HepG2 (cell line): ENCODE results near the gene MRPL10. TPM values are rescaled to one million over a fixed set of nuclear protein-coding genes. Genes with fewer than 3 reads are reported as not detected.

ENCODE experiments used
- ATAC-seq: fragments of 200-7000 bp; cut with Tn5 transposase; 3 replicates; pipeline ENCODE4 v1.9.1; 2020; ENCODE audit warnings: mild to moderate bottlenecking, moderate library complexity
- BruUV-seq: library from RNA; stranded (reverse); fragments of 400-500 nt; replicated peaks from 2 replicates; lab custom pipeline; 2021; lab: Mats Ljungman, UMichigan
- CTCF ChIA-PET: fragments of 300-600 bp; formaldehyde crosslinking; extraction: SDS; loops from one replicate; lab custom pipeline; 2021; ENCODE audit warnings: low total read pairs, inconsistent platforms, low intra/inter-chr PET ratio; lab: Yijun Ruan, JAX
- POLR2A ChIA-PET: fragments of 350-600 bp; sonication (Branson Sonifier 250); formaldehyde crosslinking; loops from one replicate; lab custom pipeline; 2020; ENCODE audit warnings: antibody characterized with exemption, inconsistent platforms; lab: Yijun Ruan, JAX
- DNase-seq: peaks from one replicate; pipeline ENCODE4 v3.0.0-alpha.2; 2015; ENCODE audit warnings: low spot score
- FAIRE-seq: peaks from 3 replicates; lab custom pipeline; 2011; peaks lifted over from hg19 to GRCh38; lab: Jason Lieb, UNC
- H2AFZ ChIP-seq: one replicate; pipeline ENCODE4 v1.6.1; 2011; ENCODE audit warnings: low read length, inconsistent platforms
- H3K27ac ChIP-seq: fragments of 300-600 bp; 3 replicates; pipeline ENCODE4 v1.8.0; 2011; ENCODE audit warnings: mixed run types, mild to moderate bottlenecking, mixed read lengths, low read length, inconsistent platforms; ENCODE audit not compliant: insufficient read depth; ENCODE audit errors: extremely low read length
- H3K27me3 ChIP-seq, 2 experiments: fragments of 200-600 bp in 1 of 2; 2 replicates in 1 of 2; 3 replicates in 1 of 2; pipeline versions ENCODE4 v1.6.0 to v1.8.0; 2011; ENCODE audit warnings: low read length in 2 of 2, mild to moderate bottlenecking in 2 of 2, moderate library complexity in 2 of 2, inconsistent platforms in 1 of 2; ENCODE audit not compliant: insufficient read depth in 2 of 2, control insufficient read depth in 1 of 2
- H3K36me3 ChIP-seq, 2 experiments: fragments of 200-600 bp in 1 of 2; replicated peaks in 1 of 2; 2 replicates in 1 of 2; 3 replicates in 1 of 2; pipeline versions ENCODE4 v1.5.1 to v1.8.0; 2011; ENCODE audit warnings: low read length in 2 of 2, inconsistent platforms in 1 of 2; ENCODE audit not compliant: insufficient read depth in 2 of 2, control insufficient read depth in 1 of 2
- H3K4me1 ChIP-seq: 2 replicates; pipeline ENCODE4 v1.5.1; 2012; ENCODE audit warnings: low read length, inconsistent platforms; ENCODE audit not compliant: insufficient read depth
- H3K4me2 ChIP-seq: 2 replicates; pipeline ENCODE4 v1.6.0; 2011; ENCODE audit warnings: low read depth, low read length, inconsistent platforms
- H3K4me3 ChIP-seq, 3 experiments: fragments of 200-600 bp in 1 of 3; sonication (generic), shearing (Covaris generic) in 1 of 3; replicated peaks in 1 of 3; 2 replicates each; pipeline ENCODE4 v1.5.1; 2011 to 2016; ENCODE audit warnings: low read length in 3 of 3, inconsistent platforms in 2 of 3, low read depth in 2 of 3, mild to moderate bottlenecking in 2 of 3, control low read depth in 1 of 3, mixed read lengths in 1 of 3; ENCODE audit not compliant: insufficient read depth in 1 of 3
- H3K79me2 ChIP-seq: one replicate; pipeline ENCODE4 v1.6.1; 2011; ENCODE audit warnings: low read length, inconsistent platforms; ENCODE audit not compliant: insufficient read depth
- H3K9ac ChIP-seq: 2 replicates; pipeline ENCODE4 v1.6.0; 2011; ENCODE audit warnings: mild to moderate bottlenecking, low read depth, low read length, inconsistent platforms; ENCODE audit not compliant: insufficient read depth
- H3K9me3 ChIP-seq: 2 replicates; pipeline ENCODE4 v1.5.1; 2012; ENCODE audit warnings: mild to moderate bottlenecking, low read length
- H4K20me1 ChIP-seq: 2 replicates; pipeline ENCODE4 v1.6.0; 2011; ENCODE audit warnings: inconsistent platforms, mild to moderate bottlenecking, low read length, moderate library complexity; ENCODE audit not compliant: insufficient read depth
- ADNP ChIP-seq: sonication (generic); formaldehyde crosslinking; IDR thresholded peaks from 2 replicates; pipeline ENCODE4 v1.4.0; 2020; ENCODE audit warnings: missing genetic modification reagents
- ARNTL ChIP-seq: sonication (generic); formaldehyde crosslinking; IDR thresholded peaks from 2 replicates; pipeline ENCODE4 v1.4.0; 2020; ENCODE audit warnings: mild to moderate bottlenecking, missing genetic modification reagents
- EED ChIP-seq: sonication (generic); formaldehyde crosslinking; IDR thresholded peaks from 2 replicates; pipeline ENCODE4 v1.5.0; 2020; ENCODE audit warnings: mild to moderate bottlenecking, missing genetic modification reagents
- HINFP ChIP-seq: sonication (generic); formaldehyde crosslinking; IDR thresholded peaks from 2 replicates; pipeline ENCODE4 v1.4.0; 2020; ENCODE audit warnings: low read depth, mild to moderate bottlenecking, missing genetic modification reagents
- HMG20A ChIP-seq: IDR thresholded peaks from 2 replicates; pipeline ENCODE4 v1.6.1; 2016; ENCODE audit warnings: borderline replicate concordance
- HMGA1 ChIP-seq: sonication (generic); formaldehyde crosslinking; conservative IDR thresholded peaks from 2 replicates; pipeline ENCODE4 v1.4.0; 2020; ENCODE audit warnings: missing genetic modification reagents
- KLF15 ChIP-seq: sonication (generic); formaldehyde crosslinking; IDR thresholded peaks from 2 replicates; pipeline ENCODE4 v1.8.1; 2023; ENCODE audit warnings: borderline replicate concordance, mild to moderate bottlenecking, inconsistent platforms, missing genetic modification reagents, mixed read lengths
- NR3C1 ChIP-seq: sonication (generic); formaldehyde crosslinking; IDR thresholded peaks from 2 replicates; pipeline ENCODE4 v1.4.0; 2020; ENCODE audit warnings: missing genetic modification reagents
- PCBP1 ChIP-seq: fragments of 200-400 bp; formaldehyde crosslinking; IDR thresholded peaks from 2 replicates; pipeline ENCODE4 v1.6.1; 2017; ENCODE audit warnings: mild to moderate bottlenecking, low read depth, low read length, borderline replicate concordance
- SNAPC2 ChIP-seq: sonication (generic); formaldehyde crosslinking; IDR thresholded peaks from 2 replicates; pipeline ENCODE4 v1.8.1; 2022; ENCODE audit warnings: mild to moderate bottlenecking, missing genetic modification reagents
- SRSF9 ChIP-seq: fragments of 200-400 bp; formaldehyde crosslinking; IDR thresholded peaks from 2 replicates; pipeline ENCODE4 v1.6.1; 2018; ENCODE audit warnings: borderline replicate concordance, mild to moderate bottlenecking, low read depth, low read length; ENCODE audit not compliant: insufficient read depth, poor library complexity, severe bottlenecking
- SUZ12 ChIP-seq: fragments of 150-350 bp; IDR thresholded peaks from 2 replicates; pipeline ENCODE4 v1.6.1; 2014; ENCODE audit warnings: low read depth, low read length
- TBL1XR1 ChIP-seq: fragments of 150-350 bp; IDR thresholded peaks from 2 replicates; pipeline ENCODE4 v1.6.1; 2014; ENCODE audit warnings: borderline replicate concordance, low read length; ENCODE audit not compliant: partially characterized antibody
- TGIF2 ChIP-seq: IDR thresholded peaks from 2 replicates; pipeline ENCODE4 v1.6.1; 2016; ENCODE audit warnings: control low read depth, missing compliant biosample characterization
- ZFP36 ChIP-seq: fragments of 150-350 bp; IDR thresholded peaks from 2 replicates; pipeline ENCODE4 v1.6.1; 2018; ENCODE audit warnings: borderline replicate concordance, low read length, low read depth; ENCODE audit not compliant: partially characterized antibody
- ZFP36L1 ChIP-seq: sonication (generic); formaldehyde crosslinking; IDR thresholded peaks from 2 replicates; pipeline ENCODE4 v1.8.0; 2022; ENCODE audit warnings: mild to moderate bottlenecking, missing genetic modification reagents, moderate library complexity
- ZNF329 ChIP-seq: sonication (generic); formaldehyde crosslinking; IDR thresholded peaks from 2 replicates; pipeline ENCODE4 v1.9.0; 2021; ENCODE audit warnings: low read depth, mild to moderate bottlenecking, missing genetic modification reagents
- ZNF724P ChIP-seq: sonication (generic); formaldehyde crosslinking; IDR thresholded peaks from 2 replicates; pipeline ENCODE4 v1.8.0; 2022; ENCODE audit warnings: missing genetic modification reagents, borderline replicate concordance
- WGBS: methylation state at CpG from one replicate; pipeline ENCODE4 v1.1.6; 2017; ENCODE audit warnings: low lambda C conversion rate; 5-methylcytosine and 5-hydroxymethylcytosine counted together
- in situ Hi-C: cut with HindIII; loops from 2 replicates; pipeline ENCODE4 v1.10.0; 2017; ENCODE audit warnings: low pct_unique_long_range_greater_than_20kb; ENCODE audit not compliant: extremely low pct_ligation_motif_present
- intact Hi-C: fragments of 100-400 bp; cut with micrococcal nuclease; formaldehyde crosslinking; loops from one replicate; pipeline ENCODE4 v1.10.0; 2022; ENCODE audit not compliant: unreplicated experiment
- polyA plus RNA-seq, 8 experiments: library from polyadenylated mRNA; depleted of rRNA in 3 of 8; stranded (reverse) in 7 of 8; unstranded in 1 of 8; fragments of >200 nt; fragmentation: Illumina TruSeq in 4 of 8; extraction: Trizol in 4 of 8; gene quantifications; 2 replicates each; pipeline versions ENCODE4 v1.2.1 to v1.2.3, GENCODE V29; 2011 to 2016; ENCODE audit warnings: low read depth in 4 of 8, missing spikeins in 1 of 8, mixed read lengths in 1 of 8; ENCODE audit not compliant: insufficient read depth in 1 of 8
- total RNA-seq, 5 experiments: library from RNA; depleted of rRNA; stranded (reverse); fragments of >200 nt; fragmentation: Illumina TruSeq; extraction: Trizol; gene quantifications; 2 replicates each; pipeline ENCODE4 v1.2.3, GENCODE V29; 2016; ENCODE audit warnings: low read depth in 1 of 5

MRPL10 gene
- total and polyA plus RNA-seq, 2 of the 13 experiments (the other 11 are each of a cell fraction or from before 2014, with no cell fraction given), result 56.7 to 149 TPM

GRCh38 chr17:47867813-47868533 lies 36.6 kb upstream of the MRPL10 start:
- in situ Hi-C loops (no loop called here), intact Hi-C loops (no loop called here)
- H3K4me1 ChIP-seq, result peaks cover 3% of the 10 kb centered on the region
- TF ChIP-seq EED (no peak), SNAPC2 (CRISPR knock-in tag) (no peak), SRSF9 (no peak), SUZ12 (no peak), KLF15 (no peak), ZNF724P (CRISPR knock-in tag) (no peak), ADNP (CRISPR knock-in tag) (no peak), ARNTL (no peak), PCBP1 (no peak)
- no peaks in the 10 kb centered on the region for H3K9me3 ChIP-seq
- WGBS, result 47% methylated on average over 11 of the region's 11 CpGs
- H3K27ac ChIP-seq, result no peak overlapping the region
- H3K27me3 ChIP-seq, result peaks cover 5 to 26% of the 10 kb centered on the region in 2 experiments
- no peak overlapping the region for H3K4me3 ChIP-seq
- no peak for DNase-seq
- ChIA-PET CTCF (no interaction called here), POLR2A (no interaction called here)
- no peaks in the 10 kb centered on the region for H4K20me1 ChIP-seq
- no peak for FAIRE-seq
- ATAC-seq, result no peak
- no peak overlapping the region for H2AFZ ChIP-seq
- H3K4me2 ChIP-seq, result no peak overlapping the region
- no peaks in the 10 kb centered on the region for H3K79me2 ChIP-seq
- BruUV-seq, result no TSS peak
- H3K9ac ChIP-seq, result no peak overlapping the region
- H3K36me3 ChIP-seq, result no peaks in the 10 kb centered on the region

GRCh38 chr17:47866941-47867340 lies 35.6 kb upstream of the MRPL10 start:
- no peak for ATAC-seq
- no peak for FAIRE-seq
- Histone ChIP-seq H3K9me3 (no peaks in the 10 kb centered on the region), H2AFZ (no peak overlapping the region), H4K20me1 (no peaks in the 10 kb centered on the region), H3K4me2 (no peak overlapping the region), H3K27me3 (peaks cover 5 to 18% of the 10 kb centered on the region in 2 experiments; a peak in 3 of 5 replicates), H3K9ac (no peak overlapping the region), H3K4me1 (peaks cover 14% of the 10 kb centered on the region), H3K27ac (no peak overlapping the region), H3K4me3 (no peak overlapping the region), H3K36me3 (no peaks in the 10 kb centered on the region), H3K79me2 (no peaks in the 10 kb centered on the region)
- 59% methylated on average over 20 of the region's 20 CpGs for WGBS
- no TSS peak for BruUV-seq
- CTCF ChIA-PET, result no interaction called here
- in situ Hi-C loops, result no loop called here
- DNase-seq, result no peak
- intact Hi-C loops, result no loop called here
- POLR2A ChIA-PET, result no interaction called here
- TF ChIP-seq ZFP36 (no peak), ZNF329 (no peak), HMGA1 (no peak), ZFP36L1 (CRISPR knock-in tag) (no peak), TGIF2 (CRISPR knock-in tag) (no peak), HINFP (CRISPR knock-in tag) (no peak), NR3C1 (CRISPR knock-in tag) (no peak), TBL1XR1 (no peak), HMG20A (CRISPR knock-in tag) (no peak)
